HepG2 (cell line): ENCODE data around the gene SENP7. TPM values are rescaled to one million over a fixed set of nuclear protein-coding genes. Genes with fewer than 3 reads are reported as not detected.

Experiments
- ARID5B ChIP-seq: IDR thresholded peaks from 2 replicates; pipeline ENCODE4 v1.4.0; 2020; ENCODE audit warnings: mild to moderate bottlenecking, missing genetic modification reagents
- ATF5 ChIP-seq: sonication (generic); formaldehyde crosslinking; IDR thresholded peaks from 2 replicates; pipeline ENCODE4 v1.4.0; 2020; ENCODE audit warnings: mild to moderate bottlenecking, low read depth, missing genetic modification reagents
- GLI4 ChIP-seq: sonication (generic); formaldehyde crosslinking; IDR thresholded peaks from 2 replicates; pipeline ENCODE4 v1.5.1; 2020; ENCODE audit warnings: missing genetic modification reagents, mild to moderate bottlenecking, moderate library complexity, borderline replicate concordance
- IRF9 ChIP-seq: sonication (generic); formaldehyde crosslinking; IDR thresholded peaks from 2 replicates; pipeline ENCODE4 v1.8.0; 2022; ENCODE audit warnings: missing genetic modification reagents, mild to moderate bottlenecking, borderline replicate concordance
- ISL2 ChIP-seq: sonication (generic); formaldehyde crosslinking; IDR thresholded peaks from 2 replicates; pipeline ENCODE4 v1.5.0; 2020; ENCODE audit warnings: missing genetic modification reagents
- KAT8 ChIP-seq: IDR thresholded peaks from 2 replicates; pipeline ENCODE4 v1.6.1; 2016; ENCODE audit warnings: missing genetic modification reagents, missing compliant biosample characterization
- MIXL1 ChIP-seq: IDR thresholded peaks from 2 replicates; pipeline ENCODE4 v1.6.1; 2016
- NONO ChIP-seq, 2 experiments: fragments of 450-650 bp in 1 of 2; sonication (generic) in 1 of 2; formaldehyde crosslinking in 1 of 2; IDR thresholded peaks in 1 of 2; conservative IDR thresholded peaks in 1 of 2; 2 replicates each; pipeline versions ENCODE4 v1.6.1 to v1.8.0; 2017 to 2022; ENCODE audit warnings: mild to moderate bottlenecking in 1 of 2, missing genetic modification reagents in 1 of 2, moderate library complexity in 1 of 2
- PAWR ChIP-seq: sonication (generic); formaldehyde crosslinking; IDR thresholded peaks from 2 replicates; pipeline ENCODE4 v1.4.0; 2020; ENCODE audit warnings: missing genetic modification reagents, mild to moderate bottlenecking, borderline replicate concordance
- ZNF274 ChIP-seq: sonication (generic); formaldehyde crosslinking; IDR thresholded peaks from 2 replicates; pipeline ENCODE4 v1.5.1; 2020; ENCODE audit warnings: mild to moderate bottlenecking, missing genetic modification reagents
- ZNF512B ChIP-seq: sonication (generic); formaldehyde crosslinking; IDR thresholded peaks from 2 replicates; pipeline ENCODE4 v1.5.1; 2020; ENCODE audit warnings: missing genetic modification reagents, mild to moderate bottlenecking, borderline replicate concordance
- ZNF577 ChIP-seq: sonication (generic); formaldehyde crosslinking; IDR thresholded peaks from 2 replicates; pipeline ENCODE4 v1.4.0; 2020; ENCODE audit warnings: mild to moderate bottlenecking, low read depth, missing genetic modification reagents, borderline replicate concordance
- polyA plus RNA-seq, 8 experiments: library from polyadenylated mRNA; depleted of rRNA in 3 of 8; stranded (reverse) in 7 of 8; unstranded in 1 of 8; fragments of >200 nt; fragmentation: Illumina TruSeq in 4 of 8; extraction: Trizol in 4 of 8; gene quantifications; 2 replicates each; pipeline versions ENCODE4 v1.2.1 to v1.2.3, GENCODE V29; 2011 to 2016; ENCODE audit warnings: low read depth in 4 of 8, missing spikeins in 1 of 8, mixed read lengths in 1 of 8; ENCODE audit not compliant: insufficient read depth in 1 of 8
- total RNA-seq, 5 experiments: library from RNA; depleted of rRNA; stranded (reverse); fragments of >200 nt; fragmentation: Illumina TruSeq; extraction: Trizol; gene quantifications; 2 replicates each; pipeline ENCODE4 v1.2.3, GENCODE V29; 2016; ENCODE audit warnings: low read depth in 1 of 5

The SENP7 gene
- total and polyA plus RNA-seq, 2 of the 13 experiments (the other 11 are each of a cell fraction or from before 2014, with no cell fraction given), result 9.1 to 10.3 TPM

GRCh38 chr3:101509281-101509680 lies 3.7 kb downstream of the SENP7 start (continued):
- TF ChIP-seq ZNF512B (CRISPR knock-in tag) (no peak), ZNF274 (CRISPR knock-in tag) (no peak), ATF5 (CRISPR knock-in tag) (no peak), ISL2 (CRISPR knock-in tag) (no peak), IRF9 (CRISPR knock-in tag) (no peak), ZNF577 (CRISPR knock-in tag) (no peak), KAT8 (CRISPR knock-in tag) (no peak), GLI4 (CRISPR knock-in tag) (no peak), ARID5B (CRISPR knock-in tag) (no peak), NONO (IDR thresholded peaks at IDR 0.05) (no peak), NONO (CRISPR knock-in tag; conservative IDR thresholded peaks at IDR 0.05) (no peak), PAWR (CRISPR knock-in tag) (no peak), MIXL1 (CRISPR knock-in tag) (no peak)
